ENCODE data around the gene CLIC3. TPM values are rescaled to one million over a fixed set of nuclear protein-coding genes. Genes with fewer than 3 reads are reported as not detected.

The CLIC3 gene
- total RNA-seq, 2 experiments from 2014 or later = 2.1 to 2.8 TPM

GRCh38 chr9:137035937-137036336, 39.6 kb upstream of the CLIC3 start:
- intact Hi-C loops (cut with DNase I, micrococcal nuclease) = loop anchor here (1.0 to 2.0 kb wide), 4 partner anchors 31 to 249 kb away; partner anchors contain the start of gene AJM1 (in 1 of the 2)
- CTCF ChIA-PET = interaction anchor here (0.8 to 2.9 kb wide), 14 partner anchors 10 to 252 kb away, joined by 3 to 20 read pairs (median 10); partner anchors contain the start of genes AJM1, CLIC3, MAN1B1 and NPDC1
- no peaks in the 10 kb centered on the region for H3K9me3 ChIP-seq (ENCODE audit: control insufficient read depth in 1 of 2, insufficient read depth in 1 of 2, low read length in 2 of 2)
- H3K4me3 ChIP-seq (ENCODE audit: low read length) = no peak overlapping the region
- peaks cover 42% of the 10 kb centered on the region for H3K4me1 ChIP-seq (ENCODE audit: insufficient read depth, low read length)
- Mint-ChIP-seq H3K27ac (no peak overlapping the region), H3K9me3 (no peaks in the 10 kb centered on the region), H3K36me3 (ENCODE audit: low read depth) (no peaks in the 10 kb centered on the region), H3K4me3 (no peak overlapping the region), H3K4me1 (ENCODE audit: low read depth) (peaks cover 33% of the 10 kb centered on the region), H3K27me3 (no peaks in the 10 kb centered on the region)
- no peak overlapping the region for H3K27ac ChIP-seq (ENCODE audit: low read depth in 1 of 2, low read length in 2 of 2)
- ATAC-seq (ENCODE audit: poor library complexity) (no peak), DNase-seq (no peak)
- H3K27me3 ChIP-seq (ENCODE audit: control insufficient read depth in 1 of 2, insufficient read depth in 2 of 2, low read length in 2 of 2) = no peaks in the 10 kb centered on the region
- no peak for TF ChIP-seq CTCF (IDR thresholded peaks at IDR 0.05)
- POLR2A ChIA-PET = interaction anchor here (0.6 to 2.4 kb wide), 6 partner anchors 13 to 245 kb away, joined by 3 to 9 read pairs (median 6); partner anchors contain the start of genes AJM1, MAN1B1, SAPCD2 and TMEM141
- H3K36me3 ChIP-seq (ENCODE audit: insufficient read depth, low read length) = no peaks in the 10 kb centered on the region

DNA sequence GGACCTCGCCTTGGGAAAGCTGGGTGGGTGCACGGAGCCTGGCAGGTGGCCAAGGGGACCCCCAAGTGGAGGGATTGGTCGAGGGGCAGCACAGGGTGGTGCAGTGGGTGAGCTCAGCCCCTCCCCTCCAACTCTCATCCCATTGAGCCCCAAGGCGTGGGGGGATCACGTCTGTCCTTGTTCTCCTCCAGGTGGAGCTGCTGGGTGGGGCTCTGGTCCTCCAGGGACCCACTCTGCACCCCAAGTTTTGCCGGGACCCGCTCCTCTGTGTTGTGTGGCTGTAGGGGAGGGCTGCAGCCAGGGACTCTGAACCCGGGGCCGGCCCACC, 39.1 kb upstream of the CLIC3 start:
- DNase-seq (no peak), ATAC-seq (ENCODE audit: poor library complexity) (no peak)
- no peaks in the 10 kb centered on the region for H3K27me3 ChIP-seq (ENCODE audit: control insufficient read depth in 1 of 2, insufficient read depth in 2 of 2, low read length in 2 of 2)
- H3K4me1 ChIP-seq (ENCODE audit: insufficient read depth, low read length) = peaks cover 46% of the 10 kb centered on the region
- H3K36me3 ChIP-seq (ENCODE audit: insufficient read depth, low read length) = no peaks in the 10 kb centered on the region
- TF ChIP-seq CTCF (IDR thresholded peaks at IDR 0.05) = peak; percentile 61
- H3K4me3 ChIP-seq (ENCODE audit: low read length) = no peak overlapping the region
- H3K27me3 Mint-ChIP-seq = no peaks in the 10 kb centered on the region
- intact Hi-C loops (cut with DNase I, micrococcal nuclease) = loop anchor here (1.0 to 2.0 kb wide), 4 partner anchors 31 to 248 kb away; partner anchors contain the start of gene AJM1 (in 1 of the 2)
- no peak overlapping the region for H3K27ac ChIP-seq (ENCODE audit: low read depth in 1 of 2, low read length in 2 of 2)
- peak overlapping the region; percentile 64 for H3K27ac Mint-ChIP-seq
- H3K4me3 Mint-ChIP-seq = no peak overlapping the region
- POLR2A ChIA-PET = interaction anchor here (0.6 to 2.4 kb wide), 16 partner anchors 11 to 309 kb away, joined by 3 to 9 read pairs (median 4); partner anchors contain the start of genes AJM1, FBXW5, LCN12 and MAN1B1
- no peaks in the 10 kb centered on the region for H3K9me3 ChIP-seq (ENCODE audit: control insufficient read depth in 1 of 2, insufficient read depth in 1 of 2, low read length in 2 of 2)
- H3K9me3 Mint-ChIP-seq = no peaks in the 10 kb centered on the region
- CTCF ChIA-PET = interaction anchor here (0.6 to 2.9 kb wide), 33 partner anchors 9 to 495 kb away, joined by 3 to 20 read pairs (median 4); partner anchors contain the start of genes AJM1, CLIC3, MAN1B1 and NELFB
- H3K4me1 Mint-ChIP-seq (ENCODE audit: low read depth) = peaks cover 38% of the 10 kb centered on the region
- no peaks in the 10 kb centered on the region for H3K36me3 Mint-ChIP-seq (ENCODE audit: low read depth)

DNA sequence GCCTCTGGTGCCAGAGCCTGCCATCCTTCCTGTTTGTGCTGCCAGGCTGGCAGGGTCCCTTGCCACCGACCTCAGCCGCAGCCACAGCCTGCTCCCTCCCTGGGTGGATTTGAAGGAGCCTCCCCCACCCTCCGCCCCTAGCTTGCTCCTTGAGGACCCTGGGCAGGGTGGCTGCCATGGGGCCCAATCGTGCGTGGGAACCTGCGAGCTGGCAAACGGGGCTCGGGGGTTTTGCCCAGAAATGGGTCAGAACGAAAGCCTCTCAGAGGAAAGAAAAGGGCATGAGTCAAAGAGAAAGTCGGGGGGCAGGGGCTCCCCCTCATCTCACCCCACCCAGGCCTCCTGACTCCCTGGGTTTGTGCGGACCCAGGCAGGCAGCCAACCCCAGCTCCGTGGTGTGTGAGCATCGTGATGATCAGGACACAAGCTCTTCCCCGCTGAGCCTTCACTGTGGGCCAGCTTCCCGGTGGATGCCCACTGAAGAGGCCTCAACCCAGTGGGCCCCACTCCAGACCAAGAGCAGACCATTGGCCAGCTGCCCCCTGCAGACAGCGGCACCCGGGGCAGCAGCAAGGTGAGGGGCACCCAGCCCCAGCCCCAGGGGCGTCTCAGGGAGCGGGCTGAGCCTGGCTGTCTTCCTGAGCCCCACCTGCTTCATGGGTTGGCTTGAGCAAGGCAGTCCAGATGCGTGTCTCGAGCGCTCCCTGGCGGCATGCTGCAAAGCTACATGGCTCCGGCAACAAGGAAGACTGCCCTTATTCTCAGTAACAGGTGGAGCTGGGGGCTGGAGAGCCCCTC, 38.5 kb upstream of the CLIC3 start:
- no peaks in the 10 kb centered on the region for H3K36me3 Mint-ChIP-seq (ENCODE audit: low read depth)
- Histone ChIP-seq H3K36me3 (ENCODE audit: insufficient read depth, low read length) (no peaks in the 10 kb centered on the region), H3K4me3 (ENCODE audit: low read length) (peak overlapping the region; percentile 51), H3K27ac (ENCODE audit: low read depth in 1 of 2, low read length in 2 of 2) (peak overlapping the region; percentile 29 to 60), H3K27me3 (ENCODE audit: control insufficient read depth in 1 of 2, insufficient read depth in 2 of 2, low read length in 2 of 2) (no peaks in the 10 kb centered on the region), H3K9me3 (ENCODE audit: control insufficient read depth in 1 of 2, insufficient read depth in 1 of 2, low read length in 2 of 2) (no peaks in the 10 kb centered on the region), H3K4me1 (ENCODE audit: insufficient read depth, low read length) (peaks cover 52% of the 10 kb centered on the region)
- peak overlapping the region; percentile 68 for H3K4me3 Mint-ChIP-seq
- CTCF ChIA-PET = interaction anchor here (0.6 to 2.9 kb wide), 35 partner anchors 9 to 494 kb away, joined by 3 to 20 read pairs (median 4); partner anchors contain the start of genes AJM1, CLIC3, MAN1B1 and NELFB
- intact Hi-C loops (cut with DNase I, micrococcal nuclease) = loop anchor here (1.0 to 2.0 kb wide), 4 partner anchors 30 to 248 kb away; partner anchors contain the start of gene AJM1 (in 1 of the 2)
- TF ChIP-seq CTCF (IDR thresholded peaks at IDR 0.05) = peak; percentile 95
- peak; percentile 80 to 95 (median 84) for DNase-seq
- H3K4me1 Mint-ChIP-seq (ENCODE audit: low read depth) = peaks cover 41% of the 10 kb centered on the region
- H3K27me3 Mint-ChIP-seq = no peaks in the 10 kb centered on the region
- H3K9me3 Mint-ChIP-seq = no peaks in the 10 kb centered on the region
- H3K27ac Mint-ChIP-seq = peak overlapping the region; percentile 64
- POLR2A ChIA-PET = interaction anchor here (0.6 to 2.4 kb wide), 19 partner anchors 10 to 308 kb away, joined by 3 to 9 read pairs (median 4); partner anchors contain the start of genes AJM1, FBXW5, LCN12 and MAN1B1
- peak; percentile 88 for ATAC-seq (ENCODE audit: poor library complexity)

Data from CD4-positive, alpha-beta T cell (primary cell).